ENCODE measurements around the gene RBP2.

The RBP2 gene

DNA sequence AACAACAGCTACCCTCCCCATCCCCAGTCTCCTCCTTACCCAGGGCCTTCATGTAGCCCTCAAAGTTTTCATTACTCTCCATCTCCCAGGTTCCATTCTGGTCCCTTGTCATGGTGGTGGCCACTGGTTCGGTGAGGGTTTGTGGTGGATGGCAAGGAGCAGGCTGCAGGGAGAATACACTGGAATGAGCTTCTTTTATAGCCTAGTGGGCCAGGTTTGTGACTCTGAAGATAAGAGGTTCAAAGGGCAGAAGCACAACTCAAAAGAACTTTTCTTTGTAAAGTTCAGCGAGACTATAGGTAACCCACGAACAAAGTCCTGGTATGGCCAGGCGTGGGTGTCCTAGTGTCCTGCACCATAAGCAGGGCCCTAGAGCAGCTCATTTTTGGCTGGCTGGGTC lies at the start of gene RBP2:
Gene RBP2, minus strand, starts transcription at position 169 of the 400 bp plus-strand sequence. Its CDS starts 57 bp downstream, at position 112.
- DNase-seq, result no peak

DNA sequence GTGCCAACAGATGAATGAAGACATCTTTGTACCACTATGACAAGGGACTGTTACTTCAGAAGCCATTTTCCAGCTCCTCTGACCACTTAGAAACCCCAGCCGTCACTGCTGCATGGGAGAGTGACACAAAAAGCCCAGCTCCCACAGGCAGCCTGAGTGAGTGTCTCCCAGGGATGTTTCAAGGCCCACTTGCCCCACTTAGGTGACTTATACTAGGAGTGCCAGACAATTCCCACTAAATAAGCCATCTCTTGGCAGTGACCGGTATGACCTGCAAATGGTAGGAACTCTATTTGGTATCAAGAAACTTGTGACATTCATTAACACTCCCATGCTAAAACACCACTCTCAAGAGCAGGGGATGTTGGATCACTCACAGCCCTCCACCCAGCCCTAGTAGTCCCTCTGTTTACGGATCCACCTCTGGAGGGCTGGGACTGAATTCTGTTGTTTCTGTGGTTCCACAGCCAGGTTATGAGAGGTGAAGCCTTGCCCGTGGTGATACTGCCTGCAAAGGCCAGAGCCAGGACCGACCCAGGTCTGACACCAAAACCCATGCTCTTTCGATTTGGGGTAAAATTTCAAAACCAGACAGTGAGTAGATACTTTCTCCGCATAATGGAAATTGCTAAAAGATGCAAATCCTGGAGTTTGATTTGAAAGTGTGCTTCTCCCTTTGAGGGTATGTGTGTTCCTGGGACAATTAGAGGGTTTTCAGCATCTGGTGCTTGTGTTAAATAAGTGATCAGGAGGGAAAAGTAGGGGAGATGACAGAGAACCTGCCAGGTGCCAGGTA lies 48.7 kb upstream of the RBP2 start:
- peak; percentile 44 for DNase-seq

DNA sequence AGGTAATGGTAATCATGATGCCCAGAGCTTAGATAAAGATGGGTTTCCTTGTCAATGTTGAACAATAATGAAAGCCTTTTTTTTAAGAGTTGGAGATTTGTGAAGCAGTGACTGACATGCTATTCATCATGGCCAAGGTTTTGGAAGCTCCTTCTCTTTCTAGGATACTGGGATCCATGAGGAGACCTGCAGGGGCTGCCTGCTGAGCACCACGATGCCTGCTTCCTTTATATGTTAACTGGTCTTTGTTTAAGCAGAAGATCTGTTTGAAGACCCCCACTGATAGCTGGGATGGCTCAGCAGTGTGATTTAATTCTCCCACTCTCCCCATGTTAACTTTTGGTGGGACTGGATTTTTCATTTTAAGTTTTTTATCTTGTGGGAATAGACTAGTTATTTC lies 47.4 kb upstream of the RBP2 start:
- DNase-seq, result no peak

DNA sequence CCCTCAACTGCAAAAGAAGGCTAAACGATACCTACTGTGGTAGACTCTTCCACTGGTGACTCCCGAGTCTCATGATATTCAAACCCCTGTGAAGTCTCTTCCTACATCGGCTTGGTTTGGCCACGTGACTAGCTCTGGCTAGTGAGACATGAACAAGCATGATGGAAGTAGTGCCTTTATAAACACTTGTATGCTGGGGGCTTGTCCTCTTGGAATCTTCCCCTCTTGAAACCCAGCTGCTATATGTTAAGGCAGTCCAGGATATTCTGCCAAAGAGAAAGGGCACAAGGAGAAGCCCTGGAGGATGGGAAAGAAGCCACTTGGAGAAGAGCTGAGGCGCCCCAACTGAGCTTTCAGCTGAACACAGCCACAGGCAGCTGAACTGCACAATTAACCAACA lies 46.9 kb upstream of the RBP2 start:
- no peak for DNase-seq

DNA sequence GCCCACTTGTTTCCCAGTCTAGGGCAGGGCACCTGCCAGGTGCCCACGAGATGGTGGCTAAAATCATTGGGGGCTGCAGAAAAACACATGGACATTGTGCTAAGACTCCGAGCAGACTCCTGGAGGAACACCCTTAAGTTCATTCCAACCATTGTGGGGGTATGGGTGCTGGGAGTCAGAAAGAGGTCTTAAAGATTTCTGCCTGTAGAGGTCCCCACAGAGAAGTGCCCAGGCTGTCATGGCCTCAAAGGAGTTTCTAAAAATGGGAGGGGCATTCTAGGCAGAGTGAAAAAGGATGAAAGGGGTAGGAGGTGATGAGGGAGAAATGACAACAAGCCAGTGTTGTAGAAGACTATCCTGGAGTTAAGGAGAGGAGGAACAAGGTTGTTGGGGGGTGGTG lies 46.1 kb upstream of the RBP2 start:
- peak; percentile 65 for DNase-seq

DNA sequence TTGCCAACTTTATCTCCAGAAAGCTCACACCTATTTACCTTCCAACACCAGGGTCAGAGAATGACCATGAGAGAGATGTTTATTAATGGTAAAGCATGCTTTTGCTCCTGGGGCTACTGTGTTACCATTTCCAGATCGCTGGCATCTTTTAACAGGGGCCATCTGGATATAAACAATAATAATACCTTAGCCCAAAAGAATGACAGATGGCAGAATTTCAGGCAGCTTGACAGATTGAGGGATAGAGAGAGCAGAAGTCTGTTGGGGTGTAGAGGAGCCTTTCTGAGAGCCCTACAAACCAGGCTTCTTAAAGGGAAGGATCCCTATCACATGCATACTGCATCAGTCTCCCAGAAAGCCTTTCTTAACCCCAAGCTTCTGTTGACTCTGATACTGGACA lies 45.5 kb upstream of the RBP2 start:
- DNase-seq, result peak; percentile 92

DNA sequence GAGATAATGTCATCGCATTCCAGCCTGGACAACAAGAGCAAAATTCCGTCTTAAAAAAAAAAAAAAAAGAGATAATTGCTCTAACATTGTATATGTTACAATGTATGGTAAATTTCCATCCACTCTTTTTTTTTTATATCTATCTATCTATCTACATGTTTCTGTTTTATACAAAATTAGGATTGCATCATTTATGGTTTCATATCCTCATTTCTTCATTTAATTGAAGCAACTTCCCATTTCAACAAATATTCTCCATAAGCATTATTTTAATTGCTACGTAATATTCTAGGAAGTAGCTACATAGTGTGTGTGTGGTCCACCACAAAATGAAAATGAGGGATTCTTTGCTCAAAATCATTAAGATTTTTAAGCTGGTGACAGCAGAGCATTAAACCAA lies 44.8 kb upstream of the RBP2 start:
- no peak for DNase-seq

DNA sequence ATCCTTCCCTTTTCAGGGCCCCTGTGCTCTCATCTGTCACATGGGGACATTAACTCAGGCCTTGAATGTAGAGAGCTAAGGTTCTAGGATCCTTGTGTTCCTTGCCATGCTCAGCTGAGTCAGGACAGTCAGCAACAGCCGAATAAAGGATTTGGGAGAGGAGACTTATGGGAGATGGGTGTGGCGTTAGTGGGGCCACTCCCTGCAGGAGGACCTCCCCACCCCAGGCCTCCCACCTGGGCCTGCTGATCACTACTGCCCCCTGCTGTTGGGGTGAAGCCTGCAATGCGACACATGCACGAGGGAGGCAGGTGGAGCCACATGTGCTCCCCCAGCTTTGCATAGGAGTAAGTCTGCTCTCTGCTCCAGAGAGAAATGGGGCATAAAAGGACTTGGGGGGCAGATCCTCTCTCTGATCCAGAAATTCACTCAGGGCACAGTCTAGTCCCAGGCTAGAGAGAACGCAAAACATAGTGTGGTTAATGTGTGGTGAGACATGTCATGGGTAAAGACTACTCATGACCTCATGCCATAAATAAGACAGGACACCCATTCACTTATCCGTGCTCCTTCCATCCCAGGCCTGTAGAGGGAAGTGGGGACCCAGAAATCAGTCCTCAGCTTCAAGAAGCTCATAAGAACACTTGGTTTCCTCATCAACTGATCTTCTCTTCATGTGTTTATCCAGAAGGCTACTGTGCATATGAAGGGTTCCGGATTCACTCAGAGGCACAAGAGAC lies 43.9 kb upstream of the RBP2 start:
- DNase-seq, result peak; percentile 74

DNA sequence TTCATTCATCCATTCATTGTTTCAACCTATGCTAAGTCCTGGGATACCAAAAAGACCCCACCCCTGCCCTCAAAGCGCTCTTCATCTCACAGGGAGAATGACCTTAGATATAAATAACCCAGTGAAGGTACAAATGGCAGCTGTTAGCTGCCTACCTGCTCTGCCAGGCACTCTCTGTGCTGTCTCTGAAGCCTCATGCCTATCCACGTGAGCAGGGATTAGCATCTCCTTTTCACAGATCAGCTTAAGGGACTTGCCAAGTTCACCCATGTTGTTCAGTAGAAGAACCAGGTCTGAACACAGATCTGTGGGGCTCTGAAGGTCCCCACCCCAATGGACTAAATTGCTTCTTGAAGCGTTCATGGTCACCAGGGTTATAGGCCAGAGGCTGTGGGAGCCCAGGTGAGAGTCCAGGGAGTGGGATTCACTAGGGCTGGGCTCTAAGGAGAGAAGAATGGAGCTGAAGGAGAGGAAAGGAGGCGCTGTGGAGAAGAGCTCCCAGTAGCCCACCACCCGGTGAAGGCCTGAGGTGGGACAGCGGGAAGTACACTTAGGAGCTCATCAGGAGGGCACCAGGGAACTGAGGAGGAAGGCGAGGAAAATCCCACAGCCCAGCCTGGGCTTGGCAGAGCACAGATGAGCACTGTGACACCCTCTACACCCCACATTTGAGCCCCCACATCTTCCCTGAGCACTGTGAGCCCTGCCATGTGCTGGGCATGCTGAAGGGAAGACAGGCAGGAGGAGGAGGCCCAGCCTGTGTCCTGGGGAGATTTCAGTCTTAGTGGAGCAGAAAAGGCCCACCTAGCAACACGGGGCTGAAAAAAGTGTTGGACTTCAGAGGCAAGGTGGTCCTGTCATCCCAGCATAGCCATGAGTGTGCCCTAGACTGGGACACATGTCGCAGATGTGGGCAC lies 42.9 kb upstream of the RBP2 start:
- peak; percentile 77 for DNase-seq

DNA sequence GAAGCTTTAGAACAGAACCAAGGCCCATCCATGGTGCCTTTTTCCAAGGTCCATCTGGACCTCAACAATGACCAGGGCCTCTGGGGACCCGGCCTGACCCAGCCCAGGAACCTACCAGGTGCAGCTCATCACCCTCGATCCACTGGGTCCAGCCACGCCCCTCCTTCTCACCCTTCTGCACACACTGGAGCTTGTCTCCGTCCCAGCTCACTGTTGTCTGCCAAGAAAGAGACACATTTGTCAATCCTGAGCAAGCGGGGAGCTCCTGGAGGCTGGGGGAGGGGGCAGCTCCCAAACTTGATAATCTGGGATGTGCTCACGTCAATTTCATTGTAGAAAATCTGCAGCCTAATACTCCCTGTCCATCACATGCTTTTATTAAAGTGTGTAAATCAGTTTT lies 42.0 kb upstream of the RBP2 start:
- DNase-seq, result no peak

DNA sequence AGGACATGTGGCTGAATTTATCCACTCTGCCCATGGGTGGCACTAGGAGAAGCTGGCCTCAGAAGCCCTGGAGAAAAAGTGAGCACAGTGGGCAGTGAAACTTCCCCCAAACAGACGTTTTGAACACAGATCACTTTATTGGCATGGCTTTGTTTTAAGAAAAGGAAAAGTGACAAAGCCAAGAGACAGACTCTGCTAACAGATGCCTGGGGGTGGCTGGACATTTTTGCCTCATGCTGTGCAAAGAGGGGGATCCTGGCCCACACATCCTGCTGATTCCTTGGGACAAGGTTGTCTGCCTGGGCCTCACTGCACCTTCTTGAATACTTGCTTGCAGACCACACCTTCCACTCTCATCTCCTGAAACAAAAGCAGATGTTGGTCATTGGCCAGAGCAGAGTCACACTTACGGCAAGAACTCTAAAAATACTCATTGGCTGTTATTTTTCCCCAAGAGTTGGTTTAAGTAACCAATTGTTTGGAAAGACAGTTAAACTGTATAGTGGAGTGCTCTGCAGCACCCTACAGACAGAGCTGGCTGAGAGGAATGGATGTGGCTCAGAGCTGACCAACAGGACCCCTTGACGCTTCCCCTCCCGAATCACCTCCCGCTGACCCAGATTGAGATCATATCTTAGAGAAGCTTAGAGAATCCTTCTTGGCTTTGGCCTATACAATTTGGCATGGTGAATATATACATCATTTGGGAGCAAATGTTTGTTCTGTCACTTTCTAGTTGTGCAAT lies 41.2 kb upstream of the RBP2 start:
- no peak for DNase-seq

DNA sequence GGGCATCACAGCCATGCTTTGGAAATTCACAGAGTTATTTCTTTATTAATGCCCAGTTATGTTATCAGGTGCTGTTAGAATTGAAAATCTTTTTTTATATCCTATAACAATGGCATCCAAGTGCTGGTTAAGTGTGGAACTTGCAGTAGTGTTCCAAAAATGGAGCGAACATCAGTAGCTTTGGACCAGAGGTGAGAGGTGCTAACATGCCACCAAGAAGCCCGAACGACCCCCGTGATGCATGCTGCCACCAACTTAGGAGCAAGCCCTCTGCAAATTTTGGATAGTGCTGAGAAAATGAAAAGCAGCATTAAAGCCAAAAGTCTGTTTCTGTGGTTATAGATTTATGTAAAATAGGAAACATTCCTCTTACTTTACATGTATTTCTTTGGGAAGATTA lies 38.4 kb upstream of the RBP2 start:
- no peak for DNase-seq

DNA sequence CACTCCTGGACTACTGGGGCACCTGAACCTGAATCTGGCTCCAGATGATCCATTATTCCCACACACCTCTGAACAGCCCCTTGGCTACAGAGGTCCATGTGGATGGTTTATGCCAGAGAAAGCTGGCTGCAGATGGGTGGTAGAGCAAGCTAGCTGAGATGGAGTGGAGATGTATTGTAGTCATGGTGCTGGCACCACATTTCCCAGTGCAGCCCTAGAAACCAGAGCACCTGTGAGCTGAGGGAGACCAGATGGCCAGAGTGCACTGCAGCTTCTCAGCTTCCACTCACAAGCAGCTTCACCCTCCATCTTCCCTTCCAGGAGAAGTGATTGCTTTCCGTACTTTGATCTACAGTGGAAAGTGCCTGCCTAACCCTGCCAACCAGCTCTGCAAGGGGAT lies 33.3 kb upstream of the RBP2 start:
- DNase-seq, result peak; percentile 62

DNA sequence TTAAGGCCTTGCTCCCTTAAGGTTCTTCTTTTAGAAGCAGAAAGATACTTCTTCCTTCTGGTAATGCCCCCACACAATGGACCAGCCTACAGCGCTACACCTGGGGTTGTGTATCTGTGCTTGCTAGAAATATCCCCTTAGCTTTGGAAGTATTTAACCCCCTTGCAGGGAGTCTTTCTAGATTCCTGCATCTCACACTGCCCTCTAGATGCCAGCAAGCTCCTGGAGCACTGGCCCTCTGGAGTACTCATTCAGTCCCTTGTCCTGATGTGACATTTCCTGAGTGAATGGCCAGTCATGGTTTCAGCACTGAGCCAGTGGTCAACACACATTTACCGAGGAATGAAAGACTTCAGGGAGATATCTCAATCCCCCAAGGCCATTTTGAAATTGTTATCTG lies 30.4 kb upstream of the RBP2 start:
- peak; percentile 35 for DNase-seq

DNA sequence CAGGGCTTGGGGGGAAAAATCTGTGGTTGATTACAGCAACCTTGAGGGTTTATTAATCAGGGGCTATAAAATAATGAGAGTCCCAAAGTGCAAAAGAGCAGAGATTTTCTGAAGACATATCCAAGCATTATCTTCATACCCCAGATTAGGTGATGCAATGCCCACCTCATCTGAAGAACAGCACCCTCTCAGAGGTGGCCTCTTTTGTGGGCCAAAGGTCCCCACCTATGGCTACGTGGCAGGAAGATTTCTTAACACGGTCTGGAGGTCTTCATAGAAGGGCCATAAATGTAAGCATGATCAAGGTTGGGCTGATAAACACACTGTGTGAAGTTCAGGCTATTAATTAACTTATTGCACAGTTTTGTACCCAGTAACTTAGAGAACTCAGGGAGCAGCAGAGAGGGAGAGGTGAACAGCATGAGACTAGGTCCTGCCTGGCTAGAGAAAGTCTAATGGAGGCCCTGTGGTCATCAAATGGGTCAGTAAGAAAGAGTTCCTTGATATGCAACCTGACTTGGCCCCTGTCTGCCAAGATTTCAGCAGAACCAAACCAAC lies 29.6 kb upstream of the RBP2 start:
- no peak for DNase-seq

DNA sequence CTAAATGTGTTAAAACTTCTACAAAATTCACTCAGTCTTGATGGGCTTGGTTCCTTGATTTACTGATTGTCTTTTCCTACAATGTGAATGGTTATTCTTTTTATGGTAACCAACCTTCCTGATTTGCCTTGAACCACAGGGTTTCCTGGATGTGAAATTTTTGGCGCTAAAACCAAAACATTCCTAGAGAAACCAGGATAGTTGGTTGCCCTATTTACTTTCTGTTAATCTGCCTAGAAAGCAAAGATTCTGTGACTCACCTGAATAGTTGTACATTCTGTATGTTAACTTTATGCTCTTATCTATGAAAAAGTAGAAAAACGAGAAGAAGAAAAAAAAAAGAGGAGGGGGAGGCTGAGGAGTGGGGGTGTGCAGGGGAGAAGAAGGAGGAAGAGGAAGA lies 23.2 kb upstream of the RBP2 start:
- no peak for DNase-seq

DNA sequence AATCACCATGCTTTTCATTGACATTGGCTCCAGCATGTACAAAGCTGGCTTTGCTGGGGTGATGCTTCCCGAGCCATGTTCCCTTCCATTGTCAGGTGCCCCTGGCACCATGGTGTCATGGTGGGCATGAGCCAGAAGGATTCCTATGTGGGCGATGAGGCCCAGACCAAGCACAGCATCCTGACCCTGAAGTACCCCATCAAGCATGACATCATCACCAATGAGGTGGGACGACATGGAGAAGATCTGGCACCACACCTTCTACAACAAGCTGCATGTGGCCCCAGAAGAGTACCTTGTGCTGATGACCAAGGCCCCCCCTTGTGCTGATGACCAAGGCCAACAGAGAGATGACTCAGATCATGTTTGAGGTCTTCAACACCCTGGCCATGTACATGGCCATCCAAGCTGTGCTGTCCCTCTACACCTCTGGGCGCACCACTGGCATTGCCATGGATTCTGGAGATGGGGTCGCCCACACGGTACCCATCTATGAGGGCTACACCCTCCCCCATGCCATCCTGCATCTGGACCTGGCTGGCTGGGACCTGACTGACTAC lies 17.6 kb upstream of the RBP2 start:
- DNase-seq, result no peak

DNA sequence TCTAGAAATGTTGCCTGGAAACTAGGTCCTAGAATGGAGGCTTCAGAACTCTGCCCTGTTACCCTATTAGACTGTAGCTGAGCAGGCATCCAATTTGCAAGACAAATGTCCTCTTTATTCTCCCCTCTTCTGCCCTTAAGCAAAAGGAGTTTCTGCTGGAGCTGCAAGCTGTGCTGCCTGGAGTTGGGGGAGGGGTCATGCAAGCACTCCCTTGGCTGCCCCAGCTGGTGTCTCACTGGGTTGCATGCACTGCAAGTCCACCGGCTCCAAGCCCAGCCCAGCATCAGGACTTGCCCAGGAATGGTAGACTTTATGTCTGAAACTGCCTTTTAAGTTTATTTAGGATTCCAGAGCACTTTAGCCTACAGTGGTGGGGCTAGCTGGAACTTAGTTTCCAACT lies 15.7 kb upstream of the RBP2 start:
- peak; percentile 69 for DNase-seq

DNA sequence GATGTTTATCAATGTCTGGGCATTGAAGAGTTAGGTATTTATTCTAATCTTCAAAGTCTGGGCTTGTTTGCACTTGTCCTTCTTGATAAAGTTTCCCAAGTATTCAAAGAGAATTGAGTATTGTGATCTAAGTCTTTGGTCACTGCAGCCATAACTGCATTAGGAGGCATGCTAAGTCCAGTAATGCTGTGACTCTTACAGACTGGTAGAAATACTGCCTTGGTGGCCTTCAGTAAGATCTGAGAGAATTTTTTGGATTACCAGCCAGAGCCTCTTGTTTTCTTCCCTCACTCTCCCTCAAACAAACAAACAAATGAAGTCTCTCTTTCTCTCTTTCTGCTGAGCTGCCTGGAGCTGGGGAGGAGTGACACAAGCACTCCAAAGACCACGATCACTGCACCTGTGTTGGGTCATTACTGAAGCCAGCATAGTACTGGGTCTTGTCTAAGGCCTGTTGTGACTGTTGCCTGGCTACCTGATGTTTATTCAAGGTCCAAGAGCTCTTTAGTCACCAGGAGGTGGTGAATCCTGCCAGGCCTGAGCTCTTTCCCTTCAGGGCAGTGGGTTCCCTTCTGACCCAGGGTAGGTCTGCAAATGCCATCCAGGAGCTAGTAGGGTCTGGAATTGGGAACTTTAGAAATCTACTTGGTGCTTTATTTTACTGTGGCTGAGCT lies 14.8 kb upstream of the RBP2 start:
- DNase-seq, result no peak

DNA sequence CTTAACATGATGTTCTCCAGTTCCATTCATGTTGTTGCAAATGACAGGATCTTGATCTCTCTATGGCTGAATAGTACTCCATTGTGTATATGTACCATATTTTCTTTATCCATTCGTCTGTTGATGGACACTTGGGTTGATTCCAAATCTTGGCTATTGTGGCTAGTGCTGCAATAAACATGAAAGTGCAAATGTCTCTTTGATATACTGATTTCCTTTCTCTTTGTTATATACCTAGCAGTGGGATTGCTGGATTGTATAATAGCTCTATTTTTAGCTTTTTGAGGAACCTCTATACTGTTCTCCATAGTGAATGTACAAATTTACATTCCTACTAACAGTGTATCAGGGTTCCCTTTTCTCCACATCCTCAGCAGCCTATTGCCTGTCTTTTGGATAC lies 5.9 kb upstream of the RBP2 start:
- DNase-seq, result no peak

DNA sequence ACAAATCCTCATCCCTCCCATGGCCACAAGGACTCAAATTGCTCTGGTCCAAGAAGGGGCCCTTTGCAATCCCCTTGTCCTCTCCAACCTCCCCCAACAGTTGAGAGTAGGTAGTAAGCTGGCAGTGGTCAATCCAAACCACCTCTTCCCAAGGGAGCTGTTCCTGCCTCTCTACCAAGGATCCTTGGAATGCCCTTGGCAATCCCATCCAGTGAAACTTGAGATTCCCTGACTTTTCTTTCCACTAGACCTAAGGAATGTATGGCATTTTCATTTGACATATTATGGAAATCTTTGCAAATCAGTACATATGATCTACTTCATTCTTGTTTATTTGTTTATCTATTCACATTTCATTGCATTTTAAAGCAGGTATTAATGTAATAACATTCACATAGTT lies 4.8 kb upstream of the RBP2 start:
- DNase-seq, result no peak
